Thymus (tissue), 11 donors: ENCODE measurements around the gene RABAC1. TPM values are rescaled to one million over a fixed set of nuclear protein-coding genes. Genes with fewer than 3 reads are reported as not detected.
"Not testable (repeated sequence)": the region's sequence is repeated elsewhere in the genome, so short reads cannot be mapped to it uniquely, and the experiment has no call there.

ENCODE experiments used
- DNase-seq, 9 donors: peaks; one replicate each; pipeline ENCODE4 v3.0.0-alpha.2; 2013; ENCODE audit warnings: low spot score in 9 of 9, low read depth in 6 of 9, missing footprints in 1 of 9
- H3K27ac ChIP-seq, 2 donors: one replicate each; pipeline ENCODE4 v1.5.1; 2013; ENCODE audit warnings: control low read depth in 1 of 2, low read depth in 1 of 2, low read length in 1 of 2, mild to moderate bottlenecking in 1 of 2, moderate library complexity in 1 of 2
- H3K27me3 ChIP-seq, 2 donors: one replicate each; pipeline ENCODE4 v1.5.1; 2013; ENCODE audit warnings: low read length in 1 of 2; ENCODE audit not compliant: control insufficient read depth in 2 of 2, insufficient read depth in 1 of 2
- H3K36me3 ChIP-seq, 2 donors: one replicate each; pipeline ENCODE4 v1.5.1; 2013; ENCODE audit warnings: low read length in 1 of 2, mild to moderate bottlenecking in 1 of 2, moderate library complexity in 1 of 2; ENCODE audit not compliant: control insufficient read depth in 2 of 2, insufficient read depth in 2 of 2
- H3K4me1 ChIP-seq, 2 donors: one replicate each; pipeline ENCODE4 v1.5.1; 2013; ENCODE audit warnings: low read length in 2 of 2; ENCODE audit not compliant: control insufficient read depth in 2 of 2, insufficient read depth in 2 of 2
- H3K4me3 ChIP-seq, 2 donors: one replicate each; pipeline ENCODE4 v1.5.1; 2013; ENCODE audit warnings: low read length in 2 of 2, control low read depth in 1 of 2, mild to moderate bottlenecking in 1 of 2
- H3K9me3 ChIP-seq, 2 donors: one replicate each; pipeline ENCODE4 v1.5.1; 2013; ENCODE audit warnings: low read length in 1 of 2, mild to moderate bottlenecking in 1 of 2; ENCODE audit not compliant: control insufficient read depth in 2 of 2, insufficient read depth in 1 of 2
- WGBS: extraction: QIAGEN DNeasy Blood & Tissue Kit; methylation state at CpG from one replicate; pipeline ENCODE4 v1.1.7; 2013; 5-methylcytosine and 5-hydroxymethylcytosine counted together
- polyA plus RNA-seq: library from polyadenylated mRNA; stranded (reverse); fragments of 200-250 nt; gene quantifications from one replicate; pipeline ENCODE4 v1.2.3, GENCODE V29; 2013
- total RNA-seq: library from RNA; stranded (reverse); fragments of 120-200 nt; gene quantifications from one replicate; pipeline ENCODE4 v1.2.4, GENCODE V29; 2013
- donor health status: healthy.

The RABAC1 gene
- total and polyA plus RNA-seq, 2 donors = 111 to 116 TPM

- no peak overlapping the region for H3K27ac ChIP-seq
- no peaks in the 10 kb centered on the region for H3K9me3 ChIP-seq
- H3K4me3 ChIP-seq = no peak overlapping the region
- H3K4me1 ChIP-seq = peaks cover 6 to 25% of the 10 kb centered on the region in 2 donors
- no peaks in the 10 kb centered on the region for H3K36me3 ChIP-seq
- DNase-seq = no peak
- WGBS = 84% methylated on average over 2 of the region's 2 CpGs
- H3K27me3 ChIP-seq = peaks cover 17 to 26% of the 10 kb centered on the region in 2 donors
These were observed 14.8 kb downstream of the RABAC1 start for GRCh38 chr19:41944336-41944735.

- H3K4me1 ChIP-seq = peaks cover 2 to 24% of the 10 kb centered on the region in 2 donors
- H3K36me3 ChIP-seq = no peaks in the 10 kb centered on the region
- DNase-seq = no peak
- H3K27ac ChIP-seq = no peak overlapping the region
- 96% methylated on average over 9 of the region's 9 CpGs for WGBS
- no peak overlapping the region for H3K4me3 ChIP-seq
- H3K9me3 ChIP-seq = no peaks in the 10 kb centered on the region
- H3K27me3 ChIP-seq = peaks cover 22 to 46% of the 10 kb centered on the region in 2 donors
These were observed 17.5 kb downstream of the RABAC1 start for GRCh38 chr19:41941410-41942202.

- no peaks in the 10 kb centered on the region for H3K36me3 ChIP-seq
- H3K27ac ChIP-seq = no peak overlapping the region
- peaks cover 2 to 17% of the 10 kb centered on the region in 2 donors for H3K4me1 ChIP-seq
- WGBS = 13% methylated on average over 50 of the region's 53 CpGs
- H3K27me3 ChIP-seq = peaks cover 22 to 53% of the 10 kb centered on the region in 2 donors
- H3K4me3 ChIP-seq = peak overlapping the region; percentile 37 to 64
- DNase-seq = no peak
- no peaks in the 10 kb centered on the region for H3K9me3 ChIP-seq
These were observed 18.3 kb downstream of the RABAC1 start for GRCh38 chr19:41940731-41941409.

- peaks cover 0 to 10% of the 10 kb centered on the region in 2 donors for H3K4me1 ChIP-seq
- no peak for DNase-seq
- no peaks in the 10 kb centered on the region for H3K9me3 ChIP-seq
- WGBS = 4% methylated on average over 83 of the region's 83 CpGs
- no peaks in the 10 kb centered on the region for H3K36me3 ChIP-seq
- peak overlapping the region; percentile 37 to 64 for H3K4me3 ChIP-seq
- peaks cover 27 to 61% of the 10 kb centered on the region in 2 donors for H3K27me3 ChIP-seq
- peak overlapping the region in 1 of 2 donors; percentile 31 for H3K27ac ChIP-seq
These were observed 19.0 kb downstream of the RABAC1 start for GRCh38 chr19:41939861-41940730.

GRCh38 chr19:41939209-41939608, 19.9 kb downstream of the RABAC1 start:
- H3K4me3 ChIP-seq = not testable (repeated sequence)

GRCh38 chr19:41937525-41938468, 21.3 kb downstream of the RABAC1 start:
- no peaks in the 10 kb centered on the region for H3K9me3 ChIP-seq
- H3K4me1 ChIP-seq = peaks cover 0 to 22% of the 10 kb centered on the region in 2 donors
- no peak for DNase-seq
- WGBS = 77% methylated on average over 22 of the region's 22 CpGs
- no peak overlapping the region for H3K27ac ChIP-seq
- no peaks in the 10 kb centered on the region for H3K36me3 ChIP-seq
- no peak overlapping the region for H3K4me3 ChIP-seq
- peaks cover 27 to 80% of the 10 kb centered on the region in 2 donors for H3K27me3 ChIP-seq

More at GRCh38 chr19:41939209-41939608, 19.9 kb downstream of the RABAC1 start:
- not testable (repeated sequence) for H3K36me3 ChIP-seq, H3K27ac ChIP-seq, H3K9me3 ChIP-seq, DNase-seq
- Histone ChIP-seq H3K4me1 (peaks cover 0 to 16% of the 10 kb centered on the region in 2 donors), H3K27me3 (peaks cover 27 to 70% of the 10 kb centered on the region in 2 donors)

GRCh38 chr19:41936961-41937360, 22.2 kb downstream of the RABAC1 start:
- no peak for DNase-seq
- Histone ChIP-seq H3K4me3 (no peak overlapping the region), H3K27me3 (peaks cover 27 to 88% of the 10 kb centered on the region in 2 donors), H3K9me3 (no peaks in the 10 kb centered on the region), H3K4me1 (peaks cover 0 to 22% of the 10 kb centered on the region in 2 donors), H3K36me3 (no peaks in the 10 kb centered on the region), H3K27ac (no peak overlapping the region)
- 96% methylated on average over 15 of the region's 15 CpGs for WGBS

GRCh38 chr19:41936416-41936850, 22.7 kb downstream of the RABAC1 start:
- Histone ChIP-seq H3K27me3 (peaks cover 24 to 89% of the 10 kb centered on the region in 2 donors), H3K36me3 (no peaks in the 10 kb centered on the region), H3K4me3 (no peak overlapping the region), H3K4me1 (peaks cover 0 to 22% of the 10 kb centered on the region in 2 donors), H3K9me3 (no peaks in the 10 kb centered on the region), H3K27ac (no peak overlapping the region)
- no peak for DNase-seq
- WGBS = 92% methylated on average over 8 of the region's 8 CpGs
